Activated naive CD4-positive, alpha-beta T cell treated with anti-CD3 and anti-CD28 coated beads for 36 hours (primary cell): Measurements from ENCODE around the gene ARHGAP25. TPM values are rescaled to one million over a fixed set of nuclear protein-coding genes. Genes with fewer than 3 reads are reported as not detected.

Experiments
- CTCF ChIA-PET: fragments of 350-600 bp; sonication (Branson Sonifier 250); formaldehyde crosslinking; loops from one replicate; lab custom pipeline; 2021; ENCODE audit warnings: antibody characterized with exemption; lab: Charles Lee
- DNase-seq: peaks from one replicate; pipeline ENCODE4 v3.0.0-alpha.2; 2020
- H3K27ac Mint-ChIP-seq: one replicate; pipeline ENCODE4 v1.8.0; 2021; ENCODE audit warnings: mild to moderate bottlenecking, mixed read lengths
- H3K27me3 Mint-ChIP-seq: one replicate; pipeline ENCODE4 v1.8.0; 2021; ENCODE audit warnings: low read depth, mixed read lengths
- H3K36me3 Mint-ChIP-seq: one replicate; pipeline ENCODE4 v1.8.0; 2021; ENCODE audit warnings: low read depth, mixed read lengths
- H3K4me1 Mint-ChIP-seq: one replicate; pipeline ENCODE4 v1.8.0; 2021; ENCODE audit warnings: low read depth, mixed read lengths
- H3K4me3 Mint-ChIP-seq: one replicate; pipeline ENCODE4 v1.8.0; 2021; ENCODE audit warnings: mild to moderate bottlenecking, moderate library complexity, mixed read lengths
- H3K9me3 Mint-ChIP-seq: one replicate; pipeline ENCODE4 v1.8.0; 2021; ENCODE audit warnings: mixed read lengths
- intact Hi-C: fragments of 100-400 bp; cut with micrococcal nuclease; formaldehyde crosslinking; loops from one replicate; pipeline ENCODE4 v1.15.1; 2023
- total RNA-seq, 2 experiments: library from RNA; stranded (reverse); gene quantifications; one replicate each; pipeline ENCODE4 v1.2.3, GENCODE V29; 2021

The ARHGAP25 gene
- total RNA-seq, 2 experiments from 2014 or later: 43.0 to 46.7 TPM

- Mint-ChIP-seq H3K27me3 (no peaks in the 10 kb centered on the region), H3K36me3 (peaks cover 39% of the 10 kb centered on the region), H3K4me1 (peaks cover 90% of the 10 kb centered on the region), H3K4me3 (peak overlapping the region; percentile 39), H3K27ac (peak overlapping the region; percentile 91), H3K9me3 (no peaks in the 10 kb centered on the region)
- peak; percentile 69 for DNase-seq
- CTCF ChIA-PET: interaction anchor here (0.7 to 8.7 kb wide), 18 partner anchors 6 to 180 kb away, joined by 3 to 76 read pairs (median 5); partner anchors contain the start of gene ARHGAP25
- intact Hi-C loops: loop anchor here (1.0 to 10.0 kb wide), 2 partner anchors 8 to 950 kb away; no protein-coding TSS in a partner anchor
These were observed 10.4 kb downstream of the ARHGAP25 start for GRCh38 chr2:68745006-68745405.

- CTCF ChIA-PET: interaction anchor here (1.3 to 2.9 kb wide), 9 partner anchors 9 to 178 kb away, joined by 5 to 17 read pairs (median 6); partner anchors contain the start of gene ARHGAP25
- no peak for DNase-seq
- peak overlapping the region; percentile 91 for H3K27ac Mint-ChIP-seq
- H3K9me3 Mint-ChIP-seq: no peaks in the 10 kb centered on the region
- peaks cover 31% of the 10 kb centered on the region for H3K36me3 Mint-ChIP-seq
- no peaks in the 10 kb centered on the region for H3K27me3 Mint-ChIP-seq
- intact Hi-C loops: loop anchor here (10.0 kb wide), 1 partner anchor 948 kb away; no protein-coding TSS in a partner anchor
- no peak overlapping the region for H3K4me3 Mint-ChIP-seq
- H3K4me1 Mint-ChIP-seq: peaks cover 87% of the 10 kb centered on the region
These were observed 11.8 kb downstream of the ARHGAP25 start for GRCh38 chr2:68746408-68746807.

GRCh38 chr2:68747413-68747812 lies 12.8 kb downstream of the ARHGAP25 start:
- H3K27me3 Mint-ChIP-seq: no peaks in the 10 kb centered on the region
- H3K36me3 Mint-ChIP-seq: peaks cover 28% of the 10 kb centered on the region
- H3K4me3 Mint-ChIP-seq: no peak overlapping the region
- no peaks in the 10 kb centered on the region for H3K9me3 Mint-ChIP-seq
- H3K4me1 Mint-ChIP-seq: peaks cover 88% of the 10 kb centered on the region
- no peak for DNase-seq
- peak overlapping the region; percentile 58 for H3K27ac Mint-ChIP-seq
- CTCF ChIA-PET: interaction anchor here (0.6 to 7.5 kb wide), 5 partner anchors 24 to 90 kb away, joined by 3 to 82 read pairs (median 16); no protein-coding TSS in a partner anchor
- intact Hi-C loops: loop anchor here (10.0 kb wide), 1 partner anchor 947 kb away; no protein-coding TSS in a partner anchor

- DNase-seq: no peak
- peak overlapping the region; percentile 58 for H3K27ac Mint-ChIP-seq
- no peaks in the 10 kb centered on the region for H3K27me3 Mint-ChIP-seq
- CTCF ChIA-PET: interaction anchor here (0.6 to 7.5 kb wide), 9 partner anchors 7 to 90 kb away, joined by 3 to 82 read pairs (median 8); partner anchors contain the start of gene ARHGAP25
- H3K36me3 Mint-ChIP-seq: peaks cover 28% of the 10 kb centered on the region
- no peak overlapping the region for H3K4me3 Mint-ChIP-seq
- intact Hi-C loops: loop anchor here (10.0 kb wide), 1 partner anchor 947 kb away; no protein-coding TSS in a partner anchor
- H3K4me1 Mint-ChIP-seq: peaks cover 88% of the 10 kb centered on the region
- H3K9me3 Mint-ChIP-seq: no peaks in the 10 kb centered on the region
These were observed 13.3 kb downstream of the ARHGAP25 start for GRCh38 chr2:68747900-68748299.

GRCh38 chr2:68748568-68748967 lies 14.0 kb downstream of the ARHGAP25 start:
- CTCF ChIA-PET: interaction anchor here (0.8 to 7.5 kb wide), 12 partner anchors 8 to 162 kb away, joined by 3 to 82 read pairs (median 6); partner anchors contain the start of gene ARHGAP25
- peaks cover 35% of the 10 kb centered on the region for H3K36me3 Mint-ChIP-seq
- DNase-seq: no peak
- H3K4me1 Mint-ChIP-seq: peaks cover 88% of the 10 kb centered on the region
- H3K27ac Mint-ChIP-seq: peak overlapping the region; percentile 58
- H3K4me3 Mint-ChIP-seq: no peak overlapping the region
- intact Hi-C loops: loop anchor here (10.0 kb wide), 1 partner anchor 946 kb away; no protein-coding TSS in a partner anchor
- H3K9me3 Mint-ChIP-seq: no peaks in the 10 kb centered on the region
- H3K27me3 Mint-ChIP-seq: no peaks in the 10 kb centered on the region

- H3K27me3 Mint-ChIP-seq: no peaks in the 10 kb centered on the region
- intact Hi-C loops: loop anchor here (10.0 kb wide), 1 partner anchor 945 kb away; no protein-coding TSS in a partner anchor
- no peaks in the 10 kb centered on the region for H3K9me3 Mint-ChIP-seq
- CTCF ChIA-PET: interaction anchor here (0.5 to 7.5 kb wide), 15 partner anchors 8 to 281 kb away, joined by 3 to 82 read pairs (median 4); partner anchors contain the start of gene ARHGAP25
- H3K4me3 Mint-ChIP-seq: no peak overlapping the region
- DNase-seq: no peak
- H3K36me3 Mint-ChIP-seq: peaks cover 37% of the 10 kb centered on the region
- H3K27ac Mint-ChIP-seq: peak overlapping the region; percentile 58
- peaks cover 88% of the 10 kb centered on the region for H3K4me1 Mint-ChIP-seq
These were observed 14.7 kb downstream of the ARHGAP25 start for GRCh38 chr2:68749345-68749744.

- intact Hi-C loops: loop anchor here (1.0 kb wide), 6 partner anchors 20 to 175 kb away; no protein-coding TSS in a partner anchor
- no peak overlapping the region for H3K4me3 Mint-ChIP-seq
- H3K9me3 Mint-ChIP-seq: no peaks in the 10 kb centered on the region
- peaks cover 85% of the 10 kb centered on the region for H3K4me1 Mint-ChIP-seq
- DNase-seq: no peak
- H3K27ac Mint-ChIP-seq: peak overlapping the region; percentile 93
- CTCF ChIA-PET: interaction anchor here (0.7 to 7.5 kb wide), 30 partner anchors 9 to 287 kb away, joined by 3 to 82 read pairs (median 7); partner anchors contain the start of genes APLF, ARHGAP25 and FBXO48
- no peaks in the 10 kb centered on the region for H3K27me3 Mint-ChIP-seq
- peaks cover 31% of the 10 kb centered on the region for H3K36me3 Mint-ChIP-seq
These were observed 16.2 kb downstream of the ARHGAP25 start for GRCh38 chr2:68750592-68751396.

- Mint-ChIP-seq H3K4me3 (peak overlapping the region; percentile 28), H3K27ac (peak overlapping the region; percentile 93), H3K9me3 (peaks cover 5% of the 10 kb centered on the region), H3K4me1 (peaks cover 87% of the 10 kb centered on the region), H3K36me3 (peaks cover 34% of the 10 kb centered on the region), H3K27me3 (no peaks in the 10 kb centered on the region)
- CTCF ChIA-PET: interaction anchor here (0.7 to 7.5 kb wide), 40 partner anchors 8 to 288 kb away, joined by 3 to 82 read pairs (median 6); partner anchors contain the start of genes APLF, ARHGAP25 and FBXO48
- peak; percentile 98 for DNase-seq
- intact Hi-C loops: loop anchor here (1.0 kb wide), 7 partner anchors 15 to 174 kb away; no protein-coding TSS in a partner anchor
These were observed 17.1 kb downstream of the ARHGAP25 start for GRCh38 chr2:68751397-68752339.

- Mint-ChIP-seq H3K4me1 (peaks cover 84% of the 10 kb centered on the region), H3K27me3 (no peaks in the 10 kb centered on the region), H3K27ac (peak overlapping the region; percentile 93), H3K4me3 (peak overlapping the region; percentile 17), H3K36me3 (peaks cover 44% of the 10 kb centered on the region), H3K9me3 (peaks cover 11% of the 10 kb centered on the region)
- CTCF ChIA-PET: interaction anchor here (0.7 to 7.5 kb wide), 14 partner anchors 9 to 160 kb away, joined by 3 to 82 read pairs (median 21); partner anchors contain the start of gene ARHGAP25
- DNase-seq: no peak
- intact Hi-C loops: no loop called here
These were observed 18.7 kb downstream of the ARHGAP25 start for GRCh38 chr2:68753318-68753717.

- H3K9me3 Mint-ChIP-seq: peaks cover 11% of the 10 kb centered on the region
- CTCF ChIA-PET: interaction anchor here (1.1 to 2.3 kb wide), 6 partner anchors 10 to 153 kb away, joined by 3 to 12 read pairs (median 7); no protein-coding TSS in a partner anchor
- no peak overlapping the region for H3K4me3 Mint-ChIP-seq
- DNase-seq: no peak
- H3K36me3 Mint-ChIP-seq: peaks cover 47% of the 10 kb centered on the region
- H3K27ac Mint-ChIP-seq: peak overlapping the region; percentile 65
- H3K27me3 Mint-ChIP-seq: no peaks in the 10 kb centered on the region
- H3K4me1 Mint-ChIP-seq: peaks cover 88% of the 10 kb centered on the region
- intact Hi-C loops: no loop called here
These were observed 20.5 kb downstream of the ARHGAP25 start for GRCh38 chr2:68755071-68755470.

- H3K27me3 Mint-ChIP-seq: no peaks in the 10 kb centered on the region
- no peak overlapping the region for H3K27ac Mint-ChIP-seq
- DNase-seq: no peak
- intact Hi-C loops: no loop called here
- peaks cover 47% of the 10 kb centered on the region for H3K36me3 Mint-ChIP-seq
- H3K4me3 Mint-ChIP-seq: no peak overlapping the region
- peaks cover 11% of the 10 kb centered on the region for H3K9me3 Mint-ChIP-seq
- CTCF ChIA-PET: interaction anchor here (0.9 to 2.3 kb wide), 13 partner anchors 8 to 153 kb away, joined by 3 to 12 read pairs (median 6); no protein-coding TSS in a partner anchor
- H3K4me1 Mint-ChIP-seq: peaks cover 91% of the 10 kb centered on the region
These were observed 21.6 kb downstream of the ARHGAP25 start for GRCh38 chr2:68756178-68756577.
